Karpas-422 (cell line): ENCODE measurements around the gene ADGRF5. TPM values are rescaled to one million over a fixed set of nuclear protein-coding genes. Genes with fewer than 3 reads are reported as not detected.

ENCODE experiments used
- DNase-seq: peaks from one replicate; pipeline ENCODE4 v3.0.0-alpha.2; 2015
- H2AFZ ChIP-seq: fragments of 200-600 bp; sonication (generic); 2 replicates; pipeline ENCODE4 v1.6.1; 2014; ENCODE audit warnings: antibody characterized with exemption, low read length, mixed read lengths
- H3K27ac ChIP-seq: fragments of 200-600 bp; sonication (generic); 2 replicates; pipeline ENCODE4 v1.5.1; 2014; ENCODE audit warnings: mild to moderate bottlenecking, low read length, moderate library complexity
- H3K27me3 ChIP-seq: fragments of 200-600 bp; sonication (generic); 2 replicates; pipeline ENCODE4 v1.6.1; 2014; ENCODE audit warnings: low read length, mixed read lengths
- H3K36me3 ChIP-seq: fragments of 200-600 bp; sonication (generic); 2 replicates; pipeline ENCODE4 v1.6.1; 2014; ENCODE audit warnings: low read length, mixed read lengths; ENCODE audit not compliant: insufficient read depth
- H3K4me1 ChIP-seq: fragments of 200-600 bp; sonication (generic); 2 replicates; pipeline ENCODE4 v1.6.1; 2014; ENCODE audit warnings: mild to moderate bottlenecking, low read length, mixed read lengths
- H3K4me2 ChIP-seq: fragments of 200-600 bp; sonication (generic); 2 replicates; pipeline ENCODE4 v1.6.1; 2014; ENCODE audit warnings: low read length, low read depth, mild to moderate bottlenecking; ENCODE audit not compliant: poor library complexity, severe bottlenecking
- H3K4me3 ChIP-seq: fragments of 200-600 bp; sonication (generic); 2 replicates; pipeline ENCODE4 v1.5.1; 2014; ENCODE audit warnings: mild to moderate bottlenecking, antibody characterized with exemption, low read length, mixed read lengths
- H3K79me2 ChIP-seq: fragments of 200-600 bp; sonication (generic); 2 replicates; pipeline ENCODE4 v1.6.1; 2014; ENCODE audit warnings: mild to moderate bottlenecking, low read length, mixed read lengths
- H3K9ac ChIP-seq: fragments of 200-600 bp; sonication (generic); 2 replicates; pipeline ENCODE4 v1.6.0; 2014; ENCODE audit warnings: low read length
- H3K9me2 ChIP-seq: fragments of 200-600 bp; sonication (generic), shearing (Covaris generic); replicated peaks from 2 replicates; pipeline ENCODE4 v1.6.0; 2014; ENCODE audit warnings: mild to moderate bottlenecking, low read length, moderate library complexity; ENCODE audit not compliant: insufficient read depth
- H3K9me3 ChIP-seq: fragments of 300-700, 200-600 bp; sonication (generic); 2 replicates; pipeline ENCODE4 v1.6.1; 2014; ENCODE audit warnings: low read length, mixed read lengths
- H4K20me1 ChIP-seq: fragments of 200-600 bp; sonication (generic); 2 replicates; pipeline ENCODE4 v1.6.1; 2014; ENCODE audit warnings: mild to moderate bottlenecking, antibody characterized with exemption, low read length, low read depth; ENCODE audit not compliant: insufficient read depth
- total RNA-seq: library from RNA; depleted of rRNA; stranded (reverse); fragments of >200 nt; shearing (Covaris generic); gene quantifications from 2 replicates; pipeline ENCODE4 v1.2.3, GENCODE V29; 2014; ENCODE audit warnings: low replicate concordance

Gene ADGRF5
- total RNA-seq, 1 experiment from 2014 or later, result not detected

DNA sequence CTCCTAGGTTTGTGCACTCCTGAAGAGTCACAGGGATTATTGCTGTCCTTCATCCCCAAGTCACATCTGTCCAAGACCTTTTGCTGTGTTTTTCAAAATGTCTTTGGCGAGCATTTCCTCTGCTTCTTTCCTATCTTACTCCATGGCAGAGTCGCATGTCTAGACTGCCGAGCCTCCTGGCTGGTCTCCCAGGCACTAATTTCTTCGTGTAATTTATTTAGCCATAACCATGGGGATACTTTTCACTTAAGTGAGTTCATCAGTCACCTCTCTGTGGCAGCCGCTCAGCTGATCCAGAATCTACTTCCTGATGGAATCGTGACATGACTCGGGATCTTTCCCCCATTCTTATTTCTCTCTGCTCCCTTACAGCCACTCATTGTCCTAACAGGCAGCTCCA is 25.8 kb downstream of the ADGRF5 start:
- H3K4me2 ChIP-seq, result no peak overlapping the region
- H3K9me3 ChIP-seq, result no peaks in the 10 kb centered on the region
- no peaks in the 10 kb centered on the region for H3K36me3 ChIP-seq
- no peak overlapping the region for H3K9ac ChIP-seq
- H3K27ac ChIP-seq, result no peak overlapping the region
- no peak overlapping the region for H3K4me3 ChIP-seq
- H3K4me1 ChIP-seq, result no peaks in the 10 kb centered on the region
- no peaks in the 10 kb centered on the region for H3K9me2 ChIP-seq
- H3K27me3 ChIP-seq, result no peaks in the 10 kb centered on the region
- H4K20me1 ChIP-seq, result no peaks in the 10 kb centered on the region
- no peaks in the 10 kb centered on the region for H3K79me2 ChIP-seq
- no peak overlapping the region for H2AFZ ChIP-seq
- DNase-seq, result no peak

GRCh38 chr6:46894433-46894832 is 27.3 kb downstream of the ADGRF5 start:
- Histone ChIP-seq H2AFZ (no peak overlapping the region), H3K4me3 (no peak overlapping the region), H3K9me2 (no peaks in the 10 kb centered on the region)

GRCh38 chr6:46893648-46894047 is 28.1 kb downstream of the ADGRF5 start:
- no peak overlapping the region for H2AFZ ChIP-seq
- no peak overlapping the region for H3K27ac ChIP-seq

More at GRCh38 chr6:46894433-46894832, 27.3 kb downstream of the ADGRF5 start:
- Histone ChIP-seq H3K4me2 (no peak overlapping the region), H3K79me2 (no peaks in the 10 kb centered on the region), H3K27me3 (no peaks in the 10 kb centered on the region), H3K9ac (no peak overlapping the region), H3K36me3 (no peaks in the 10 kb centered on the region), H3K27ac (no peak overlapping the region), H3K4me1 (no peaks in the 10 kb centered on the region), H3K9me3 (no peaks in the 10 kb centered on the region), H4K20me1 (no peaks in the 10 kb centered on the region)
- DNase-seq, result no peak

DNA sequence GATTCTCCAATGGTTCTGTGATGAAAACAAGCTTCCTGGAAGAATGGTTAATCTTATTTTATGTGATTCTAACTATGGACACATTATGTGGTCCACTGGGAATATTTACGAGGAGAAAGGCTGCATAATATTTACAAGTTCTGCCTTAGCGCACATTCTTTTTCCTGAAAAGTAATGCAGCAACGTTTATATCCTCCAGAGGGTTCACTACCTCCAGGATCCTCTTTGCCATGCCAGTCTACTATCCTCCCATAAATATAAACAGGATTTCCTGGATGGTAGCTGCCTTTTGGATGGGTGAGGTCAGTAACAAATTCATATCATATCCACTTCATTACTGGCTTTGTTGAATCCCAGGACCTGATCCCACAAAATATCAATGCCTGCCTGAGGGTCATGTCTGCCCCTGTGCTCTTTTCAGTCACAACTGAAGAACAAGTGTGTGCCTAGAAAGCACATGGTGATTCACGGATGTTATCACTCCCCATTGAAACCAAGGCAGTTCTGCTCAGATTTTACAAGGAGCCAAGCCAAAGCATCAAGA is 30.4 kb downstream of the ADGRF5 start:
- no peaks in the 10 kb centered on the region for H3K4me1 ChIP-seq
- no peak overlapping the region for H3K4me2 ChIP-seq
- H2AFZ ChIP-seq, result no peak overlapping the region
- H3K36me3 ChIP-seq, result no peaks in the 10 kb centered on the region
- no peaks in the 10 kb centered on the region for H4K20me1 ChIP-seq
- no peaks in the 10 kb centered on the region for H3K79me2 ChIP-seq
- no peak overlapping the region for H3K9ac ChIP-seq
- no peak for DNase-seq
- no peaks in the 10 kb centered on the region for H3K27me3 ChIP-seq
- no peaks in the 10 kb centered on the region for H3K9me3 ChIP-seq
- no peaks in the 10 kb centered on the region for H3K9me2 ChIP-seq
- no peak overlapping the region for H3K27ac ChIP-seq
- H3K4me3 ChIP-seq, result no peak overlapping the region

More at GRCh38 chr6:46893648-46894047, 28.1 kb downstream of the ADGRF5 start:
- no peaks in the 10 kb centered on the region for H3K79me2 ChIP-seq
- no peaks in the 10 kb centered on the region for H3K4me1 ChIP-seq
- no peaks in the 10 kb centered on the region for H3K9me2 ChIP-seq
- no peaks in the 10 kb centered on the region for H3K36me3 ChIP-seq
- H3K4me2 ChIP-seq, result no peak overlapping the region
- H3K9me3 ChIP-seq, result no peaks in the 10 kb centered on the region
- H4K20me1 ChIP-seq, result no peaks in the 10 kb centered on the region
- DNase-seq, result no peak
- no peak overlapping the region for H3K4me3 ChIP-seq
- H3K27me3 ChIP-seq, result no peaks in the 10 kb centered on the region
- no peak overlapping the region for H3K9ac ChIP-seq

- H3K4me3 ChIP-seq, result no peak overlapping the region
- H3K4me2 ChIP-seq, result no peak overlapping the region
- H3K9ac ChIP-seq, result no peak overlapping the region
- H2AFZ ChIP-seq, result no peak overlapping the region
- H3K36me3 ChIP-seq, result no peaks in the 10 kb centered on the region
- H3K9me2 ChIP-seq, result no peaks in the 10 kb centered on the region
- no peaks in the 10 kb centered on the region for H3K79me2 ChIP-seq
- no peak overlapping the region for H3K27ac ChIP-seq
- DNase-seq, result no peak
- H3K9me3 ChIP-seq, result no peaks in the 10 kb centered on the region
- H3K4me1 ChIP-seq, result no peaks in the 10 kb centered on the region
- no peaks in the 10 kb centered on the region for H3K27me3 ChIP-seq
- no peaks in the 10 kb centered on the region for H4K20me1 ChIP-seq
These were observed 33.2 kb downstream of the ADGRF5 start for GRCh38 chr6:46888578-46888977.

GRCh38 chr6:46888031-46888430 is 33.7 kb downstream of the ADGRF5 start:
- Histone ChIP-seq H2AFZ (no peak overlapping the region), H3K4me3 (no peak overlapping the region)
- no peak for DNase-seq

DNA sequence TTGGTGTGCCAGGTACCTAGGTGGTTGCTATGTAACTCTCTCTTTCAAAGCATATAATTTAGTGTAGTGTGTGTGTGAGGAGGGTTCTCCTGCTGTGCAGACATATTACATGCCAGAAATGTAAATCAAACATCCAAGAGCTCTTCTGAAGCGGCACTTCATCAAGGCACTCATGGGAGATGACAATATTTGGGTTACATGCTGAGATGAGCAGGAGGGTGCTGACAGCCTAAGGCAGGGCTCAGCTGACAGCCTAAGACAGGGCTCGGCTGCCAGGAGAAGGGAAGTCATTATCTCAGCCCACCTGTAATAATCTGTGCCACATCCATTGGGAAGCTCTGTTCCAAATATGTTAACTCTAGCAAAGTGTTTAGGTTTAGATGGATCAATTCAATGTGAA is 39.1 kb downstream of the ADGRF5 start:
- H3K27ac ChIP-seq, result no peak overlapping the region
- H3K27me3 ChIP-seq, result no peaks in the 10 kb centered on the region
- no peaks in the 10 kb centered on the region for H3K79me2 ChIP-seq
- no peak overlapping the region for H2AFZ ChIP-seq
- no peaks in the 10 kb centered on the region for H3K36me3 ChIP-seq
- no peaks in the 10 kb centered on the region for H4K20me1 ChIP-seq
- no peak overlapping the region for H3K9ac ChIP-seq
- no peaks in the 10 kb centered on the region for H3K9me2 ChIP-seq
- H3K4me1 ChIP-seq, result no peaks in the 10 kb centered on the region
- no peak overlapping the region for H3K4me3 ChIP-seq
- H3K4me2 ChIP-seq, result no peak overlapping the region
- H3K9me3 ChIP-seq, result no peaks in the 10 kb centered on the region
- DNase-seq, result no peak

More at GRCh38 chr6:46888031-46888430, 33.7 kb downstream of the ADGRF5 start:
- Histone ChIP-seq H3K9ac (no peak overlapping the region), H3K9me2 (no peaks in the 10 kb centered on the region), H3K9me3 (no peaks in the 10 kb centered on the region), H3K27ac (no peak overlapping the region), H3K79me2 (no peaks in the 10 kb centered on the region), H3K36me3 (no peaks in the 10 kb centered on the region), H3K4me2 (no peak overlapping the region), H3K27me3 (no peaks in the 10 kb centered on the region), H3K4me1 (no peaks in the 10 kb centered on the region), H4K20me1 (no peaks in the 10 kb centered on the region)

- H3K36me3 ChIP-seq, result no peaks in the 10 kb centered on the region
- no peaks in the 10 kb centered on the region for H3K9me2 ChIP-seq
- no peak overlapping the region for H3K4me2 ChIP-seq
- H4K20me1 ChIP-seq, result no peaks in the 10 kb centered on the region
- no peaks in the 10 kb centered on the region for H3K4me1 ChIP-seq
- no peak overlapping the region for H3K4me3 ChIP-seq
- H2AFZ ChIP-seq, result no peak overlapping the region
- no peaks in the 10 kb centered on the region for H3K27me3 ChIP-seq
- H3K9me3 ChIP-seq, result no peaks in the 10 kb centered on the region
- H3K27ac ChIP-seq, result no peak overlapping the region
- no peak for DNase-seq
- no peaks in the 10 kb centered on the region for H3K79me2 ChIP-seq
- no peak overlapping the region for H3K9ac ChIP-seq
These were observed 42.7 kb downstream of the ADGRF5 start for GRCh38 chr6:46879003-46879402.

GRCh38 chr6:46876126-46876525 is 45.6 kb downstream of the ADGRF5 start:
- DNase-seq, result no peak
- no peaks in the 10 kb centered on the region for H3K27me3 ChIP-seq
- H3K27ac ChIP-seq, result no peak overlapping the region
- no peaks in the 10 kb centered on the region for H3K36me3 ChIP-seq
- no peaks in the 10 kb centered on the region for H4K20me1 ChIP-seq
- H3K79me2 ChIP-seq, result no peaks in the 10 kb centered on the region
- H3K4me3 ChIP-seq, result no peak overlapping the region
- no peak overlapping the region for H3K4me2 ChIP-seq
- no peaks in the 10 kb centered on the region for H3K4me1 ChIP-seq
- H3K9me2 ChIP-seq, result no peaks in the 10 kb centered on the region
- H3K9me3 ChIP-seq, result no peaks in the 10 kb centered on the region
- H2AFZ ChIP-seq, result no peak overlapping the region
- H3K9ac ChIP-seq, result no peak overlapping the region
